Measurements from ENCODE around the gene TP53INP2.

The TP53INP2 gene

DNA sequence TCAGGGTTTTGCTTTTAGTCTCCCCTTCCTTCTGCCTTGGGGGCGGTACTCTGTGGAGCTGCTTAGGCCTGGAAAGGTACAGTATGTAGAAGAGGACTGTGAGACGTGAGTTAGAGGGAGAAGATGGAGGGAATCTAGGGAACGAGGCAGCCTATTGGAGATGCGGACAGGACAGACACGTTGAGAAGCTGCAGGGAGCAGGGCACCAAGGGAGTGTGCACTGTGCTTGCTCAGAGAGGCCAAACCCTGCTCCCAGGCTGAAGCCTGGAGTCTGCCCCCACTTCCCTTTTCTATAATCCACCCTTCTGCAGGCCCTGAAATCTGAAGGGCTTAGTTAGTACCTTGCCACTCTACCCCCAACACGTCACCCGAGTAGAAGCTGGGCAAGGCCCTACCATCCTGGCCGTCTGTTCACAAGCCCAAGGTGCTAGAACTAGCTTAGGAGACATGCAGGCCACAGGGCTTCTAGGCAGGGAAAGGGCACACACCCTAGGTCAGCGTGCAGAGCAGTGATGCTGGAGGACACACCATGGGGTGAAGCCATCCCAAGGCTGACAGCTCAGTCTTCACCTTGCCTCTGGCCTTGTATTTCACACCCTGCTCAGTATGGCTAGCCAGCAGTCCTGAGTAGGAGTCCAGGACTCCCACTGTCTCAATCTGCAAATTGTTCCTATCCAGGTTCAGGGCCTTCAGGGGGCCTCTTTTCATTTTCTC is 6.9 kb downstream of the TP53INP2 start:
- POLR2A ChIA-PET, result no interaction called here
- no peaks in the 10 kb centered on the region for H3K9me3 ChIP-seq (ENCODE audit: control insufficient read depth, insufficient read depth, low read depth, low read length)
- no peak overlapping the region for H3K27ac ChIP-seq (ENCODE audit: extremely low read depth, low read depth, low read length)
- peaks cover 0 to 46% of the 10 kb centered on the region in 2 experiments; a peak in 2 of 3 replicates for H3K36me3 ChIP-seq (ENCODE audit: control insufficient read depth in 2 of 2, insufficient read depth in 1 of 2, low read length in 2 of 2)
- CTCF ChIA-PET, result interaction anchor here (0.6 to 1.1 kb wide), 4 partner anchors 141 to 981 kb away, joined by 3 to 5 read pairs (median 4); no protein-coding TSS in a partner anchor
- no peak overlapping the region for H3K4me3 ChIP-seq (ENCODE audit: low read depth, low read length)
- TF ChIP-seq, protein P1, sequence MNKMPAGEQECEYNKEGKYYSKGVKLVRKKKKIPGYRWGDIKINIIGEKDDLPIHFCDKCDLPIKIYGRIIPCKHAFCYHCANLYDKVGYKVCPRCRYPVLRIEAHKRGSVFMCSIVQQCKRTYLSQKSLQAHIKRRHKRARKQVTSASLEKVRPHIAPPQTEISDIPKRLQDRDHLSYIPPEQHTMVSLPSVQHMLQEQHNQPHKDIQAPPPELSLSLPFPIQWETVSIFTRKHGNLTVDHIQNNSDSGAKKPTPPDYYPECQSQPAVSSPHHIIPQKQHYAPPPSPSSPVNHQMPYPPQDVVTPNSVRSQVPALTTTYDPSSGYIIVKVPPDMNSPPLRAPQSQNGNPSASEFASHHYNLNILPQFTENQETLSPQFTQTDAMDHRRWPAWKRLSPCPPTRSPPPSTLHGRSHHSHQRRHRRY (tag by site-specific recombination; IDR thresholded peaks at IDR 0.05), result no peak
- TF ChIP-seq, protein P2, sequence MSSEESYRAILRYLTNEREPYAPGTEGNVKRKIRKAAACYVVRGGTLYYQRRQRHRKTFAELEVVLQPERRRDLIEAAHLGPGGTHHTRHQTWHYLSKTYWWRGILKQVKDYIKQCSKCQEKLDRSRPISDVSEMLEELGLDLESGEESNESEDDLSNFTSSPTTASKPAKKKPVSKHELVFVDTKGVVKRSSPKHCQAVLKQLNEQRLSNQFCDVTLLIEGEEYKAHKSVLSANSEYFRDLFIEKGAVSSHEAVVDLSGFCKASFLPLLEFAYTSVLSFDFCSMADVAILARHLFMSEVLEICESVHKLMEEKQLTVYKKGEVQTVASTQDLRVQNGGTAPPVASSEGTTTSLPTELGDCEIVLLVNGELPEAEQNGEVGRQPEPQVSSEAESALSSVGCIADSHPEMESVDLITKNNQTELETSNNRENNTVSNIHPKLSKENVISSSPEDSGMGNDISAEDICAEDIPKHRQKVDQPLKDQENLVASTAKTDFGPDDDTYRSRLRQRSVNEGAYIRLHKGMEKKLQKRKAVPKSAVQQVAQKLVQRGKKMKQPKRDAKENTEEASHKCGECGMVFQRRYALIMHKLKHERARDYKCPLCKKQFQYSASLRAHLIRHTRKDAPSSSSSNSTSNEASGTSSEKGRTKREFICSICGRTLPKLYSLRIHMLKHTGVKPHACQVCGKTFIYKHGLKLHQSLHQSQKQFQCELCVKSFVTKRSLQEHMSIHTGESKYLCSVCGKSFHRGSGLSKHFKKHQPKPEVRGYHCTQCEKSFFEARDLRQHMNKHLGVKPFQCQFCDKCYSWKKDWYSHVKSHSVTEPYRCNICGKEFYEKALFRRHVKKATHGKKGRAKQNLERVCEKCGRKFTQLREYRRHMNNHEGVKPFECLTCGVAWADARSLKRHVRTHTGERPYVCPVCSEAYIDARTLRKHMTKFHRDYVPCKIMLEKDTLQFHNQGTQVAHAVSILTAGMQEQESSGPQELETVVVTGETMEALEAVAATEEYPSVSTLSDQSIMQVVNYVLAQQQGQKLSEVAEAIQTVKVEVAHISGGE (tag by site-specific recombination; conservative IDR thresholded peaks at IDR 0.05; ENCODE audit: low read depth), result no peak
- TF ChIP-seq GLI4 (tag by site-specific recombination; IDR thresholded peaks at IDR 0.05) (no peak), ZNF394 (tag by site-specific recombination; IDR thresholded peaks at IDR 0.05; ENCODE audit: borderline replicate concordance) (no peak), ZNF112 (tag by site-specific recombination; IDR thresholded peaks at IDR 0.05) (no peak), ZNF10 (tag by site-specific recombination; IDR thresholded peaks at IDR 0.05) (no peak), ZNF324 (tag by site-specific recombination; IDR thresholded peaks at IDR 0.05) (no peak), ZBTB48 (tag by site-specific recombination; IDR thresholded peaks at IDR 0.05) (peak; percentile 50; the same call in 1 of the 2 replicates), ZBTB20 (tag by site-specific recombination; IDR thresholded peaks at IDR 0.05) (peak; percentile 32; the same call in 1 of the 2 replicates), ZNF792 (tag by site-specific recombination; IDR thresholded peaks at IDR 0.05) (no peak), ZIC2 (tag by site-specific recombination; IDR thresholded peaks at IDR 0.05) (peak; percentile 33; the same call in 1 of the 2 replicates), SP7 (tag by site-specific recombination; IDR thresholded peaks at IDR 0.05) (no peak), YY2 (tag by site-specific recombination; IDR thresholded peaks at IDR 0.05) (no peak)
- TF ChIP-seq, protein P3, sequence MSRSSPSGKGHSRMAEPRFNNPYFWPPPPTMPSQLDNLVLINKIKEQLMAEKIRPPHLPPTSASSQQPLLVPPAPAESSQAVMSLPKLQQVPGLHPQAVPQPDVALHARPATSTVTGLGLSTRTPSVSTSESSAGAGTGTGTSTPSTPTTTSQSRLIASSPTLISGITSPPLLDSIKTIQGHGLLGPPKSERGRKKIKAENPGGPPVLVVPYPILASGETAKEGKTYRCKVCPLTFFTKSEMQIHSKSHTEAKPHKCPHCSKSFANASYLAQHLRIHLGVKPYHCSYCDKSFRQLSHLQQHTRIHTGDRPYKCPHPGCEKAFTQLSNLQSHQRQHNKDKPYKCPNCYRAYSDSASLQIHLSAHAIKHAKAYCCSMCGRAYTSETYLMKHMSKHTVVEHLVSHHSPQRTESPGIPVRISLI (tag by site-specific recombination; IDR thresholded peaks at IDR 0.05), result no peak
- H3K4me1 ChIP-seq (ENCODE audit: control insufficient read depth, insufficient read depth, low read length), result peaks cover 5% of the 10 kb centered on the region; the same call in 1 of the 2 replicates

DNA sequence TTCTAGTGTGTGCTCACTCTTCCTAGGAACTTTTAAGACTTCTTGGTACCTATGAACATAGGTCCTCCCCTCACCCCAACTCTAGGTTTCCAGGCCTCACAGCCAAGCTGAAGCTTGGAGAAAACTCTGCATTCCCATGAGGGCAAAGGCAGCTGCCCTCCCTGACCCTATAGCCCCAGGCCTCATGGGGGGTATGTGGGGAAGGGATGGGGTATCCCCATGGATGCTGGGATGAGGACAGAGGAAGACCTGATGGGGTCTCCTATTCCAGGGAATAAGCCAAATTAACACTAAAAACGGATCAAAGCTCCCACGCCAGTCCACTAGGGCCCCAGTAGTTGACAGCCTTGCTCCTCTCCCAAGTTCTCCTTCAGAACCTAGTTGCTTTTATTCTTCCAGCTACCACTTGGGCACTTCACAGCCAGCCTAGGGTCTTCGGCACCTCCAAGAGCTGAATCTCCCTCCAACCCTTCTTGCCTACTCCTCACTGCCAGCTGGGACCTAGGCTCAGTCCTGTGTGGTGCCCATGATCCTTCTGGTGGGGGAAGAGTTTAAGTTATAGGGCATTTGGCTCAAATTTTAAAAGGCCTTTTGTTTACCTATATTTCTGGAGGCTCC is 7.8 kb downstream of the TP53INP2 start:
- ChIA-PET POLR2A (interaction anchor here (0.6 kb wide), 1 partner anchor 9 kb away, joined by 3 read pairs; no protein-coding TSS in a partner anchor), CTCF (interaction anchor here (0.6 kb wide), 1 partner anchor 1426 kb away, joined by 4 read pairs; no protein-coding TSS in a partner anchor)
- peaks cover 5% of the 10 kb centered on the region; the same call in 1 of the 2 replicates for H3K4me1 ChIP-seq (ENCODE audit: control insufficient read depth, insufficient read depth, low read length)
- no peak overlapping the region for H3K27ac ChIP-seq (ENCODE audit: extremely low read depth, low read depth, low read length)
- no peaks in the 10 kb centered on the region for H3K9me3 ChIP-seq (ENCODE audit: control insufficient read depth, insufficient read depth, low read depth, low read length)
- H3K4me3 ChIP-seq (ENCODE audit: low read depth, low read length), result no peak overlapping the region
- TF ChIP-seq REPIN1 (tag by site-specific recombination; IDR thresholded peaks at IDR 0.05; ENCODE audit: low read depth), result no peak
- TF ChIP-seq, protein P4, sequence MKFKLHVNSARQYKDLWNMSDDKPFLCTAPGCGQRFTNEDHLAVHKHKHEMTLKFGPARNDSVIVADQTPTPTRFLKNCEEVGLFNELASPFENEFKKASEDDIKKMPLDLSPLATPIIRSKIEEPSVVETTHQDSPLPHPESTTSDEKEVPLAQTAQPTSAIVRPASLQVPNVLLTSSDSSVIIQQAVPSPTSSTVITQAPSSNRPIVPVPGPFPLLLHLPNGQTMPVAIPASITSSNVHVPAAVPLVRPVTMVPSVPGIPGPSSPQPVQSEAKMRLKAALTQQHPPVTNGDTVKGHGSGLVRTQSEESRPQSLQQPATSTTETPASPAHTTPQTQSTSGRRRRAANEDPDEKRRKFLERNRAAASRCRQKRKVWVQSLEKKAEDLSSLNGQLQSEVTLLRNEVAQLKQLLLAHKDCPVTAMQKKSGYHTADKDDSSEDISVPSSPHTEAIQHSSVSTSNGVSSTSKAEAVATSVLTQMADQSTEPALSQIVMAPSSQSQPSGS (tag by site-specific recombination; IDR thresholded peaks at IDR 0.05; ENCODE audit: low read depth), result no peak
- 0 out of 2 replicates have a peak, but pooled peaks have one; percentile 19 for TF ChIP-seq GLIS2 (tag by site-specific recombination; IDR thresholded peaks at IDR 0.05)
- TF ChIP-seq ZNF677 (tag by site-specific recombination; IDR thresholded peaks at IDR 0.05), result no peak
- no peak for TF ChIP-seq ZNF660 (tag by site-specific recombination; IDR thresholded peaks at IDR 0.05)
- no peak for TF ChIP-seq ZEB2 (tag by site-specific recombination; IDR thresholded peaks at IDR 0.05)
- TF ChIP-seq PRDM1 (tag by site-specific recombination; IDR thresholded peaks at IDR 0.05), result no peak
- no peak for TF ChIP-seq ZNF132 (tag by site-specific recombination; IDR thresholded peaks at IDR 0.05; ENCODE audit: borderline replicate concordance)
- peaks cover 0 to 50% of the 10 kb centered on the region in 2 experiments; a peak in 2 of 3 replicates for H3K36me3 ChIP-seq (ENCODE audit: control insufficient read depth in 2 of 2, insufficient read depth in 1 of 2, low read length in 2 of 2)

All from HEK293 (cell line).